Cerebellar cortex (tissue), 1 donor: ENCODE measurements around the gene ZBTB8OS.
"Not testable (repeated sequence)": the region's sequence is repeated elsewhere in the genome, so short reads cannot be mapped to it uniquely, and the experiment has no call there.

Source experiments
- DNase-seq: peaks from one replicate; pipeline ENCODE4 v3.0.0-alpha.2; 2015; ENCODE audit warnings: low spot score

Gene ZBTB8OS

GRCh38 chr1:32650752-32651460, 556 bp upstream of the ZBTB8OS start, which contains the start of gene RBBP4:
RBBP4 (plus strand) TSS chr1:32651208; CDS start chr1:32651307, 99 bp downstream.
- DNase-seq: peak; percentile 96

- no peak for DNase-seq
Measured at GRCh38 chr1:32647308-32648134, 2.8 kb downstream of the ZBTB8OS start.

- DNase-seq: no peak
Measured at GRCh38 chr1:32644426-32644825, 5.9 kb downstream of the ZBTB8OS start.

- DNase-seq: not testable (repeated sequence)
Measured at GRCh38 chr1:32642292-32642827, 8.0 kb downstream of the ZBTB8OS start.

GRCh38 chr1:32639489-32640075, 10.8 kb downstream of the ZBTB8OS start:
- DNase-seq: no peak

GRCh38 chr1:32636914-32637645, 13.3 kb downstream of the ZBTB8OS start:
- no peak for DNase-seq

GRCh38 chr1:32635508-32636277, 14.7 kb downstream of the ZBTB8OS start:
- no peak for DNase-seq

GRCh38 chr1:32632829-32633228, 17.5 kb downstream of the ZBTB8OS start:
- no peak for DNase-seq

GRCh38 chr1:32630173-32630572, 20.2 kb downstream of the ZBTB8OS start:
- DNase-seq: not testable (repeated sequence)

- DNase-seq: no peak
Measured at GRCh38 chr1:32627596-32628162, 22.7 kb downstream of the ZBTB8OS start.

GRCh38 chr1:32626176-32626575, 24.2 kb downstream of the ZBTB8OS start:
- no peak for DNase-seq

GRCh38 chr1:32623775-32624174, 26.6 kb downstream of the ZBTB8OS start:
- no peak for DNase-seq

- DNase-seq: no peak
Measured at GRCh38 chr1:32622806-32623681, 27.3 kb downstream of the ZBTB8OS start.

- DNase-seq: no peak
Measured at GRCh38 chr1:32622205-32622604, 28.1 kb downstream of the ZBTB8OS start.

- no peak for DNase-seq
Measured at GRCh38 chr1:32619701-32620485, 30.5 kb downstream of the ZBTB8OS start.

GRCh38 chr1:32618673-32619221, 31.6 kb downstream of the ZBTB8OS start:
- DNase-seq: peak; percentile 34

GRCh38 chr1:32613472-32613871, 36.9 kb downstream of the ZBTB8OS start:
- no peak for DNase-seq

GRCh38 chr1:32612189-32612881, 38.0 kb downstream of the ZBTB8OS start:
- peak; percentile 73 for DNase-seq
